ENCODE results near the gene TNPO1.
"Not testable (repeated sequence)": the region's sequence is repeated elsewhere in the genome, so short reads cannot be mapped to it uniquely, and the experiment has no call there.

TNPO1 gene

GRCh38 chr5:72855821-72856220, 39.4 kb downstream of the TNPO1 start:
- no peak for DNase-seq

- no peak for DNase-seq
Measured at GRCh38 chr5:72857396-72857795, 40.9 kb downstream of the TNPO1 start.

GRCh38 chr5:72859127-72859526, 42.7 kb downstream of the TNPO1 start:
- no peak for DNase-seq

GRCh38 chr5:72860499-72860898, 44.0 kb downstream of the TNPO1 start:
- DNase-seq, result no peak

- no peak for DNase-seq
Measured at GRCh38 chr5:72871366-72872024, 55.0 kb downstream of the TNPO1 start.

- DNase-seq, result no peak
Measured at GRCh38 chr5:72878854-72879253, 62.4 kb downstream of the TNPO1 start.

- DNase-seq, result no peak
Measured at GRCh38 chr5:72882989-72883388, 66.5 kb downstream of the TNPO1 start.

GRCh38 chr5:72883850-72884249, 67.4 kb downstream of the TNPO1 start:
- DNase-seq, result no peak

GRCh38 chr5:72884892-72885291, 68.4 kb downstream of the TNPO1 start:
- no peak for DNase-seq

- no peak for DNase-seq
Measured at GRCh38 chr5:72885824-72886223, 69.4 kb downstream of the TNPO1 start.

- no peak for DNase-seq
Measured at GRCh38 chr5:72888595-72888994, 72.1 kb downstream of the TNPO1 start.

GRCh38 chr5:72889324-72889723, 72.9 kb downstream of the TNPO1 start:
- no peak for DNase-seq

- no peak for DNase-seq
Measured at GRCh38 chr5:72892846-72893245, 76.4 kb downstream of the TNPO1 start.

GRCh38 chr5:72895758-72896157, 79.3 kb downstream of the TNPO1 start:
- DNase-seq, result no peak

- no peak for DNase-seq
Measured at GRCh38 chr5:72906806-72907205, 90.3 kb downstream of the TNPO1 start.

- DNase-seq, result no peak
Measured at GRCh38 chr5:72908664-72909063, 92.2 kb downstream of the TNPO1 start.

- no peak for DNase-seq
Measured at GRCh38 chr5:72917371-72917776, 100.9 kb downstream of the TNPO1 start.

- DNase-seq, result no peak
Measured at GRCh38 chr5:72920690-72921502, 104.4 kb downstream of the TNPO1 start.

GRCh38 chr5:72921886-72922285, 105.4 kb downstream of the TNPO1 start:
- DNase-seq, result no peak

GRCh38 chr5:72922422-72922821, 106.0 kb downstream of the TNPO1 start:
- DNase-seq, result no peak

- DNase-seq, result no peak
Measured at GRCh38 chr5:72925336-72926010, 109.0 kb downstream of the TNPO1 start.

- DNase-seq, result not testable (repeated sequence)
Measured at GRCh38 chr5:72932686-72933085, 116.2 kb downstream of the TNPO1 start.

GRCh38 chr5:72934953-72935725, 118.7 kb downstream of the TNPO1 start:
- DNase-seq, result not testable (repeated sequence)
